Endothelial cell (in vitro differentiated cells): ENCODE results near the gene SVOPL. TPM values are rescaled to one million over a fixed set of nuclear protein-coding genes. Genes with fewer than 3 reads are reported as not detected.
A peak's percentile ranks its signal among the peaks of the same experiment; 100 is the strongest.

Experiments
- DNase-seq: peaks from one replicate; pipeline ENCODE4 v3.0.0; 2021; ENCODE audit warnings: low spot score
- H3K27ac Mint-ChIP-seq: one replicate; pipeline ENCODE4 v1.8.0; 2021; ENCODE audit warnings: mixed read lengths, inconsistent platforms; ENCODE audit not compliant: unreplicated experiment
- H3K27me3 Mint-ChIP-seq: one replicate; pipeline ENCODE4 v1.8.0; 2021; ENCODE audit warnings: mild to moderate bottlenecking, moderate library complexity, mixed read lengths, inconsistent platforms; ENCODE audit not compliant: unreplicated experiment
- H3K36me3 Mint-ChIP-seq: one replicate; pipeline ENCODE4 v1.8.0; 2021; ENCODE audit warnings: mild to moderate bottlenecking, low read depth, mixed read lengths, inconsistent platforms; ENCODE audit not compliant: unreplicated experiment
- H3K4me1 Mint-ChIP-seq: one replicate; pipeline ENCODE4 v1.8.0; 2021; ENCODE audit warnings: mild to moderate bottlenecking, mixed read lengths, inconsistent platforms; ENCODE audit not compliant: unreplicated experiment
- H3K4me3 Mint-ChIP-seq: one replicate; pipeline ENCODE4 v1.8.0; 2021; ENCODE audit warnings: mild to moderate bottlenecking, mixed read lengths, inconsistent platforms; ENCODE audit not compliant: unreplicated experiment
- H3K9me3 Mint-ChIP-seq: one replicate; pipeline ENCODE4 v1.8.0; 2021; ENCODE audit warnings: mixed read lengths, inconsistent platforms; ENCODE audit not compliant: unreplicated experiment
- total RNA-seq: library from RNA; stranded (reverse); fragmentation: NEBNext Ultra II Directional; extraction: Animal tissue kit (Norgen Biotek cat#: 25700); gene quantifications from one replicate; pipeline ENCODE4 v1.2.1, GENCODE V29; 2021; ENCODE audit not compliant: unreplicated experiment
- TF ChIP-seq, protein P1 (sequence below): fragments of 200-600 bp; sonication (generic); IDR thresholded peaks from one replicate; pipeline ENCODE4 v1.5.0; 2021; ENCODE audit warnings: antibody characterized with exemption; ENCODE audit not compliant: unreplicated experiment

SVOPL gene
- total RNA-seq, 1 donor from 2014 or later, result not detected

DNA sequence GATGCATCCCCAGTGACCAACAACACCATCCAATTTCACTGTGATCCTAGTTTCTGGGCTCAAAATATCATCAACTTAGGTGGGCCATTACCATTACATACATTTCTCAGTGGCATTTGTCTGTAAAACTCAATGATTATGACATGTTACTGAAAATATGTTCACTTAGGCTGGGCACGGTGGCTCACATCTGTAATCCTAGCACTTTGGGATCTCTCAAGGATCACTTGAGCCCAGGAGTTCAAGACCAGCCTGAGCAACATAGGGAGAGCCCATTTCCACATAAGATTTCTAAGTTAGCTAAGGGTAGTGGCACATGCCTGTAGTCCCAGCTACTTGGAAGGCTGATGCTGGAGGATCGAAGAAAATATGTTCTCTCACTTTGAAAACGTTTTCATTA, 150.1 kb downstream of the SVOPL start:
- DNase-seq, result no peak
- Mint-ChIP-seq H3K9me3 (no peaks in the 10 kb centered on the region), H3K4me1 (peaks cover 7% of the 10 kb centered on the region), H3K4me3 (peak overlapping the region; percentile 57), H3K36me3 (peaks cover 80% of the 10 kb centered on the region), H3K27ac (no peak overlapping the region), H3K27me3 (peaks cover 5% of the 10 kb centered on the region)
- TF ChIP-seq, protein P1, sequence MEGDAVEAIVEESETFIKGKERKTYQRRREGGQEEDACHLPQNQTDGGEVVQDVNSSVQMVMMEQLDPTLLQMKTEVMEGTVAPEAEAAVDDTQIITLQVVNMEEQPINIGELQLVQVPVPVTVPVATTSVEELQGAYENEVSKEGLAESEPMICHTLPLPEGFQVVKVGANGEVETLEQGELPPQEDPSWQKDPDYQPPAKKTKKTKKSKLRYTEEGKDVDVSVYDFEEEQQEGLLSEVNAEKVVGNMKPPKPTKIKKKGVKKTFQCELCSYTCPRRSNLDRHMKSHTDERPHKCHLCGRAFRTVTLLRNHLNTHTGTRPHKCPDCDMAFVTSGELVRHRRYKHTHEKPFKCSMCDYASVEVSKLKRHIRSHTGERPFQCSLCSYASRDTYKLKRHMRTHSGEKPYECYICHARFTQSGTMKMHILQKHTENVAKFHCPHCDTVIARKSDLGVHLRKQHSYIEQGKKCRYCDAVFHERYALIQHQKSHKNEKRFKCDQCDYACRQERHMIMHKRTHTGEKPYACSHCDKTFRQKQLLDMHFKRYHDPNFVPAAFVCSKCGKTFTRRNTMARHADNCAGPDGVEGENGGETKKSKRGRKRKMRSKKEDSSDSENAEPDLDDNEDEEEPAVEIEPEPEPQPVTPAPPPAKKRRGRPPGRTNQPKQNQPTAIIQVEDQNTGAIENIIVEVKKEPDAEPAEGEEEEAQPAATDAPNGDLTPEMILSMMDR, result no peak

DNA sequence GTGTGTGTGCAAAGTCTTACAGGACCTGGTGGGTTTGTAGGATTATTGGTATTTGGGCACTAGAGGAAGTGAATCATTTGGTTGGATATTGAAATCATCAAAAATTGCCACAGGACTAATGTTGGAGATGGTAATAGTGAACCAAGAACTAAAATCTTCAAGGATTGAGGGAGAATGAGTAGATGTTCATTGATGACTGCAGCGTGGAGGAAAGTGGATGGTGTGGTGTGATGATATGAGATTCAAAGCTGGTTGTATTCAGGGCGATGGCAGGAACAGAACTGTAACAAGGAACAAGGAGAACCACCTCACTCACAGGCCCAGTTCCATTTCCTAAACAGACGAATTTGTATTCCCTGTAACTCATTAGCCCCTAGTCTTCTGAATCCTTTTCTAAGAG, 150.8 kb downstream of the SVOPL start:
- Mint-ChIP-seq H3K27me3 (peaks cover 7% of the 10 kb centered on the region), H3K36me3 (peaks cover 80% of the 10 kb centered on the region), H3K4me3 (peak overlapping the region; percentile 6), H3K27ac (no peak overlapping the region), H3K4me1 (peaks cover 7% of the 10 kb centered on the region), H3K9me3 (no peaks in the 10 kb centered on the region)
- no peak for DNase-seq
- TF ChIP-seq, protein P1, result no peak

DNA sequence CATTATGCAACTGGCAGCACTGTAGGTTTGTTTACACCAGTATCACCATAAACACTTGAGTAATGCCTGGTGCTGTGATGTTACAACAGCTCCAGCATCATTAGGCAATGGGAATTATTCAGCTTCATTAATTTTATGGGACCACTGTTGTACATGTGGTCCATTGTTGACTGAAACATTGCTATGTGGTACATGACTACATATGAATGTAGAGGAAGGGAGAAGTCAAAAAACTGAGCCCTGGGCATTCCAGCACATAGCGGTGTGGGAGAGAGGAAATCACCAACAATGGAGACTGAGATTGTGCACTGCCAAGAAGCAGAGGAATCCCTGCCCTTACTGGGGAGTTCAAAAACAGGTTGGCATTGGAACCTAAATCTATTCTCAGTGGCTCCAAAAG, 152.1 kb downstream of the SVOPL start:
- no peak for DNase-seq
- H3K4me1 Mint-ChIP-seq, result peaks cover 9% of the 10 kb centered on the region
- H3K27ac Mint-ChIP-seq, result no peak overlapping the region
- H3K9me3 Mint-ChIP-seq, result no peaks in the 10 kb centered on the region
- TF ChIP-seq, protein P1, result no peak
- no peak overlapping the region for H3K4me3 Mint-ChIP-seq
- H3K36me3 Mint-ChIP-seq, result peaks cover 79% of the 10 kb centered on the region
- H3K27me3 Mint-ChIP-seq, result peaks cover 7% of the 10 kb centered on the region

DNA sequence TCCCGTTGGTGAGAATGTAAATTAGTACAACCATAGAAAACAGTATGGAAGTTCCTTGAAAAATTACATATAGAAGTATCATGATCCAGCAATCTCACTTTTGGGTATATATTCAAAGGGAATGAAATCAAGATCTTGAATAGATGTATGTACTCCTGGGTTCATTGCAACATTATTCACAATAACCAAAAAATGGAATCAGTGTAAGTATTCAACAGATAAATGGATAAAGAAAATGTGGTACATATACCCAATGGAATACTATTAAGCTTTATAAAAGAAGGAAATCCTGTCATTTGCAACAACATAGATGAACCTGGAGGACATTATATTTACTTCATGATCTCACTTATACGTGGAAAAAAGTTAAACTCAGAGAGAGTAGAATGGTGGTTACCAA, 154.3 kb downstream of the SVOPL start:
- Mint-ChIP-seq H3K36me3 (peaks cover 67% of the 10 kb centered on the region), H3K4me1 (peaks cover 9% of the 10 kb centered on the region), H3K27ac (no peak overlapping the region), H3K27me3 (peaks cover 7% of the 10 kb centered on the region), H3K4me3 (no peak overlapping the region), H3K9me3 (no peaks in the 10 kb centered on the region)
- TF ChIP-seq, protein P1, result no peak
- DNase-seq, result no peak

DNA sequence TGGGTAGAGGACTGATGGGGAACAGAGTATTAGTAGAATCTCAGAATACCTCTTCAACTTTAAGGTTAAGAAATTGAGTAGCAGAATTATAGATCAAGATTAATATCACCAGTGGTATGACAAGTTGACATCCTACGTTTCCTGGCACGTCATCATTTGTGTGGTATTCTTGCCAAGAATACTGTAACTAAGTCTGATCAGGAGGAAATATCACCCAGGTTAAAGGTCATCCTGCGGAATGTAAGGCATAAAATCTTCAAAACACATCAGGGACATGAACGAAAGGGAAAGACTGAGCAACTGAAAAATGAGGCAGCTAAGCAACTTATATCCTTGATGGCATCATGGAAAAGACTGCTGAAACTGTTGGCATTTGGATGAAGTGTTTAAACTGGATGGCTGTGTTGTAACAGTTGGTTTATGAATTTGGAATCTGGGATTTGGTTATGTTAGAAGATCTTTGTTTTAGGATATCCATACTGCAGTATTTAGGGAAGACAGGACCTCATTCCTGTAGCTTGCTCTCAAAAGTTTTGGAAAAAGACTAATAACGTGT, 155.0 kb downstream of the SVOPL start:
- H3K27ac Mint-ChIP-seq, result no peak overlapping the region
- peaks cover 7% of the 10 kb centered on the region for H3K27me3 Mint-ChIP-seq
- no peak for DNase-seq
- no peak overlapping the region for H3K4me3 Mint-ChIP-seq
- no peaks in the 10 kb centered on the region for H3K9me3 Mint-ChIP-seq
- peaks cover 9% of the 10 kb centered on the region for H3K4me1 Mint-ChIP-seq
- TF ChIP-seq, protein P1, result no peak
- peaks cover 67% of the 10 kb centered on the region for H3K36me3 Mint-ChIP-seq
